GM12872 (cell line): ENCODE measurements around the gene PLEKHA8.

Source experiments
- CTCF ChIP-seq: IDR thresholded peaks from 3 replicates; pipeline ENCODE4 v1.5.1; 2011; ENCODE audit warnings: low read depth, mild to moderate bottlenecking, low read length, moderate library complexity; ENCODE audit not compliant: insufficient read depth

Gene PLEKHA8

GRCh38 chr7:30148951-30149459 lies 120.8 kb downstream of the PLEKHA8 start:
- no peak for TF ChIP-seq CTCF

DNA sequence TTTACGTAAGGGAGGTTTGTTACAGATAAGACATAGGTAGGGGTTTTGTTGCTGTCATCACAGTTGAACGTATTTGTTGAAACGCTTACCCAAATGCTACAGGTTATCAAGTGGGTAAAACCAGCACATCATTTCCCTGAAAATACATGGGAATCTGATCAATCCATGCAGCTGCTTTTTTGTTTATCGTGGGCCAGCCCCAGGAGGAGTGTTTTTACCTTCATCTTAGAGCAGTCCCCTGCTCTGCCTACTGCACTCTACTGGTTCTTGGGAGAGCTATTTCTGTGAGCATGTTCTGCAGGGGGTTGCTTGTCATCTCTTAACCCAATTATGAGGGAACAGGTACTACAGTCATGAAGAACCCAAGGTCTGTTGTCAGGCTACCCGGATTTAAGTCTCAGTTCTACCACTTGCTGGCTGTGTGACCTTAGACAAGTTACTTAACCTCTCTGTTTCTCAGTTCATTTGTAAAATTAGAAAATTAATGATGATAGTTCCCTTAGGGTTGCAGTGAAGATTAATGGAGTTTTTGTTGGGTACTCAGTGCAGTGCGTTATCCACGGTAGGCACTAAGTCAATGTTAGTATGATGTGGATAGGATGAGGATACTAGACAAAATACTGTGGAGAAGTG lies 121.5 kb downstream of the PLEKHA8 start:
- no peak for TF ChIP-seq CTCF

DNA sequence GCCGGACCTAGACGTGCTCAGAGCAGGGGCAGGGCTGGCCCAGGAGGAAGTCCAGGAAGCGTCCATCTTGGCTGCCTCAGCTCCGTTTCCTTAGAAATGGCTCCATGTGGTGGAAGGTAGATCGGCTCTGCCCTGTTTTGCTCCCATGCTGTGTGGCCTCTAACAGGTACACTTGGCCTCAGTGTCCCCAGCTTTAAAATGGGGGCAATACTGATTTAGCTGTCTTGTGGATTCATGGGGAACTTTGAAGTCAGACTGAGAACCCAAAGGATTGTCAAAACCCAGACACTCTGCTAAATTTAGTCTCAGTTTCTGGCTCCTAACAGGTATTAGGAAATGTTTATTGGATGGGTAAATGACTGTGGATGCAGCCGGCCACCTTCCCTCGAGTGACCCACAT lies 122.5 kb downstream of the PLEKHA8 start:
- no peak for TF ChIP-seq CTCF

- no peak for TF ChIP-seq CTCF
Measured at GRCh38 chr7:30154111-30154587, 125.9 kb downstream of the PLEKHA8 start.

GRCh38 chr7:30155481-30155880 lies 127.3 kb downstream of the PLEKHA8 start:
- no peak for TF ChIP-seq CTCF

- TF ChIP-seq CTCF = no peak
Measured at GRCh38 chr7:30157204-30157603, 129.0 kb downstream of the PLEKHA8 start.

GRCh38 chr7:30159163-30159562 lies 131.0 kb downstream of the PLEKHA8 start:
- TF ChIP-seq CTCF = no peak
